Measurements from ENCODE around the gene NAPSA.
"Not testable (repeated sequence)": the region's sequence is repeated elsewhere in the genome, so short reads cannot be mapped to it uniquely, and the experiment has no call there.

NAPSA gene

DNA sequence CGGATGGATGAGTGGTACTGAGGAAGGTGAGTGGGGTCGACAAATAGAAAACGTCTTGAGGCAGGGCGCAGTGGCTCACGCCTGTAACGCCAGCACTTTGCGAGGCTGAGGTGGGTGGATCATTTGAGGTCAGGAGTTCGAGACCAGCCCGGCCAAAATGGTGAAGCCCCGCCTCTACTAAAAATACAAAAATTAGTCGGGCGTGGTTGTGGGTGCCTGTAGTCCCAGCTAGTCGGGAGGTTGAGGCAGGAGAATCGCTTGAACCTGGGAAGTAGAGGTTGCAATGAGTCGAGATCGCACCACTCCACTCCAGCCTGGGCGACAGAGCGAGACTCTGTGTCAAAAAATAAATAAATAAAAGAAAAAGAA is 35.5 kb downstream of the NAPSA start:
- DNase-seq: not testable (repeated sequence)

DNA sequence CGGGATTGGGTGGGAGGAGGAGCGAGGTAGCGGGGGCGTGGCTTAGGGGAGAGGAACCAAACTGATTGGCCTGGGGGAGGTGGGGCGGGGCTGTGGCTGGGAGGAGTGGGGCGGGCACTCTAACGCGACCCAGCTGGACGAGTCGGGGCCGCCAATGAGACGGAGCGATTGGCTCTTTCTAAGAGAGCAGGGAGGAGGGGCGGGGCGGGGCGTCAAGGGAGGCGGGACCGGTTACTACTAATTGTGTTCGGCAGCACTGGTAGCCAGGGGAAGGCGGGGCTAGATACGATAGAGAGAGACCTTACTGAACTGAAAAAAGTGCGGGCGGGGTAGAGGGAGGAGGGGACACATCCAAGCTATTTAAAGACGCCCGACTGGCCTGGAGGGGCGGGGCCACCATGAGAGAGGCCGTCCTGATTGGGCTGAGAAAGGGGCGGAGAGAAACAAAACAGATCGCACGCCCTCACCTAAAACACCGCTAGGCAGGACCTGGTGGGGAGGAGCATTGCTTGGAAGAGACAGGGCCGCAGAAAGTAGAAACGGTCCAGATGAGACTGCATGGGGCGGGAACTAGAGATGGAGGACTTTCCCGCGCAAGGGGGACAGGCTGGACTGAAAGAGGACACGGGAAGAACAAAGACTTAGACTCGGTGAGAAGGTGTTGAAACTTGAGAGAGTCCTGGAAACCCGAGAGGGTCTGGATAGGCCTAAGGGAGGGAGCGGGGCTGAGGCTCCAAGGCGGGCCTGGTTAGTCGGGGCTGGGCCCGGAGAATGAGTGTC is 36.1 kb downstream of the NAPSA start, which contains the start of gene KCNC3:
KCNC3 (minus strand) TSS at position 232 of the 780 bp plus-strand sequence. CDS start 295 bp downstream, outside the sequence.
- DNase-seq: peak; percentile 99

DNA sequence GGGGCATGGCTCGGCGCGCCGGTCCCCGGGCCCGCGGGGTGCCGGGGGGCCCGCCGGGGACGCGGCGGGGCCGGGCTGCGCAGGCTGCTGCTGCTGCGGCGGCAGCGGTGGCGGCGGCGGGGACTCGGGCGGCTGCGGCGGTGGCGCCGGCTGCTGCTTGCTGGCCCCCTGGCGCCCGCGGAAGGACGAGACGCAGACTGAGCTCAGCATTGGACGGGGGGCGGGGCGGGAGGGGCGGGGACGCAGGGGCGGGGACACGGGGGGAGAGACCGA is 36.6 kb downstream of the NAPSA start:
- DNase-seq: no peak

DNA sequence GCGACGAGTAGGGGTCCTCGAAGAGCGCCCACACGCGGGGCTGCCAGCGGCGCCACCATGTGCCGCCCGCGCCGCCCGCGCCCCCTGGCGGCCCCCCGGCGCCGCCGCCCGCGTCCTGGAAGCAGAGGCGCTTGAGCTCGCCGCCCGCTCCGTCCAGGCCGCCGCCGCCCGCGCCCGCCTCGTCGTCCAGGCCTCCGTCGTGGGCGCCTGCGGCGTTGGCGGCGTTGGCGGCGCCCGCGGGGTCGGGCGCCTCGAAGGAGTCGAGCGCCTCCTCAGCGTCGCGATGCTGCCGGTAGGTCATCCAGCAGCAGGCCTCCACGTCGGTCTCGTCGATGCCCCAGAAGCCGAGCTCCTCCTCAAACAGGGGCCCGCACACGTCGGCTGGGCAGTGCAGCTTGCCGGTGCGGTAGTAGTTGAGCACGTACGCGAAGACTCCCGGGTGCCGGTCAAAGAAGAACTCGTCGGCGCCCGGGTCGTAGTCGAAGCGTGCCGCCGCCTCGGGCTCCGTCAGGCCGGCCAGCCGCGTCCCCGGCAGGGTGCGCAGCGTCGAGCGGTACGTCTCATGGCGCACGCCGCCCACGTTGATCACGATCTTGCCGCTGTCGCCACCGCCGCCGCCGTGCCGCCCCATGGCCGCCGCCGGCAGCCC is 37.1 kb downstream of the NAPSA start:
- DNase-seq: no peak

DNA sequence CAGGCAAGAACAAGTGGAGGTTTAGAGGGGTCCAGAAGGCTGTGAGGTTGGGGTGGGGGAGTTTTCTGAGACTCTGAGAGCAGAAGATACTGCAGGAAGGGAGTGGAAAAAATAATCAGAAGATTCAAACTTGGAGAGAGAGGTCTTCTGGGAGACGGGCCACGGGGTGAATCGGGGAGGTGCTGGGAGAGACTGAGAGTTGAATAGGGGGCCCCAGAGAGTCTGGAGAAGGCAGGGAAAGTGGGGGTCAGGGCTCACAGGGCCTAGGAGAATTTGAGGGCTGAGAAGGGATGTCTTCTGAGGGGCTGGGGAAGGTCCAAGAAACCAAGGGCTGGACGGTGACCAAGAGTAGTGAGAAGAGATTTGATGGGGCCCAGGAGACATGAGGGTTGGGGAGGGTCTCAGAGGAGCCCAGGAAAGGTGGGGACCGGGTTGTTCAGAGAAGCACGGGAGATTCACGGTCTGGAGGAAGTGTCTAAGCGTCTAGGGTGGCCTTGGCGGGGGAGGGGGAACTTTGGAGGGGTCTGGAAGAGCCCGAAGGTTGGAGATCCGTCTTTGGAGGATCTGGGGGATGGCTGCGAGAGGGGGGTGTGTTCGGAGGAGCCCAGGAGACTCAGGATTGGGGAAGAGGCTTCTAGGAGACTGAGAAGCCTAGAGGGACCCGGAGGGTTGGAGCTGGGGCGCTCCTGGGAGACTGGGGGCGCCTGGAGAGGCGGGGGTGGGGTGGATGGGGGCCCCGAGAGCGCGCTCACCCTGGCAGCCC is 37.8 kb downstream of the NAPSA start:
- DNase-seq: no peak

DNA sequence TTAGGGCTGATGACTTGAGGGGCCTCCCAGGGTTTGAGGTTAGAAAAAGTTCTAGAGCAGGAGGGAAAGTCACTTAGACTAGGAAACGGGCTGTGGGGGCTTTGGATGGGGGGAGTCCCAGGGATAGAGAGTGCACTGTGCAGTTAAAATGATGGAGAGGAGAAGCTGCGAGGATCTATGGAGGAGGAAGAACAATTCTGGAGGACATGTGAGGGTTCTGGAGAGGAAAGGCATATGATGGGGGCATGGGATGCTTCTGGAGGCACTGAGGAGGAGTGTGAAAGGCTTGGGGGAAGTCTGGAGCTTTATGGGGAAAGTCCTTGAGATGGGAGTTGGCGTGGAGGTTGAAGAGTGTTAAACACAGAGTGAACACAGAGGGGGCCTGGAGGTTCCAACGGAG is 38.4 kb downstream of the NAPSA start:
- no peak for DNase-seq

DNA sequence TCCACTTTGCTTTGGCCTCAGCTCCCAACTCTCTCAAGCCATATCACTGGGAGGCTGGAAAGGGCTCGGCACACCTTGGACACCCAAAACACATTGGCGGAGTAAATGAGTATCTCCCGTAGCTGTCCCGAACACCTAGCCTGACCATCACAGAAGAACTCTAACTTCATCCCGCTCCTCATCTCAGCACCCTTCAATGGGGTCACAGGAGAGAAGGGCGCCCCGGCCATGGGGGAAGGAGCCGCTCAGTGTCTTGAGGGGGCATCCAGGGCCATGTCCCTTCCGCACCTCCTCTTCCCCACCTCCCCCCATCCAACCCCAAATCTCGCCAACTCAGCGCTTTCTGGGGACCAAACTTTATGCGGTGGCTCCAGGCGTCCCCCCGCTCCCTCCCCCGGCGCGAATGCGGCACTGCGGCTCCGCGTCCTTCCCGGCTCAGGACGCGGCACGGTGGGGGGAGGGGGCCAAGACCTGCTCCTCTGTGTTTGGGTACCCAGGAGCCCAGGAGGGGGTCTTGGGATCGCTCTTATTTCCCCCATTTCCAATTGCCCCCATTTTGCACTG is 39.3 kb downstream of the NAPSA start:
- DNase-seq: no peak

DNA sequence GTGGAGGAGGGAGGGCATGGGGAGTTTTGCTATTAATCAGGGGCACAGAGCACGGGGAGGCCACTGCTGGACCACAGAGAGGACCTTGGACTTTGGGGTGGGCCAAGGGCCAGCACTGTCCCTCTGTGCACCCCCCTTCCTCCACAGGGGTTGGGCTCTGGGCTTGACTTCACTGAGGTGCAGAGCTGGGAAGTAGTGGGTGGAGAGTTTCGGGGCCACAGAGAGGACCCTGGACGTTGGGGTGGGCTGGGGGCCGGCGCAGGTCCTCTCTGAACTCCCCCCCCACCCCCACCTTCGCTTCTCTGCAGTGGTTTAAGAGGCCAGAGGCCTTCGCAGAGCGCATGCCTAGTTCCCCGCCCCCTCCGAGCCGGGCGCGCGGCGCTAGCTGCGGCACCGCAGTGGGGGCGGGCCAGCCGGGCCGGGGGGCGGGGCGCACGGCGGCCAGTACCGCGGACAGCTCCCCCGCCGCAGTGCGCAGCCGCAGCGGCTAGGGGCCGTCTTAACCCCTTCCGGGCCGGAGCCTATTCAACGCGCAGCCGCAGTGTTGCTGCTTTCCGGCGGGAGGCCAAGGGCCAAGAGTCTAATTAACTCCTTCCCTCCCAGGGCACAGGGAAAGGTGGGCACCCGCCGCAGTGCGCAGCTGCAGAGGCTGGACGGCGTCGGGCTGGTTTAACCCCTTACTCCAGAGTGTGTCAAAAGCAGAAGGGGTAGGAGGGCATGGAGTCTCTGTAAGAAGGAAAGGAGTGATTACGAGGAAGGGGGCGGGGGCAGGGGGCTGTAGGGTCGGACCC is 39.9 kb downstream of the NAPSA start:
- DNase-seq: peak; percentile 69

DNA sequence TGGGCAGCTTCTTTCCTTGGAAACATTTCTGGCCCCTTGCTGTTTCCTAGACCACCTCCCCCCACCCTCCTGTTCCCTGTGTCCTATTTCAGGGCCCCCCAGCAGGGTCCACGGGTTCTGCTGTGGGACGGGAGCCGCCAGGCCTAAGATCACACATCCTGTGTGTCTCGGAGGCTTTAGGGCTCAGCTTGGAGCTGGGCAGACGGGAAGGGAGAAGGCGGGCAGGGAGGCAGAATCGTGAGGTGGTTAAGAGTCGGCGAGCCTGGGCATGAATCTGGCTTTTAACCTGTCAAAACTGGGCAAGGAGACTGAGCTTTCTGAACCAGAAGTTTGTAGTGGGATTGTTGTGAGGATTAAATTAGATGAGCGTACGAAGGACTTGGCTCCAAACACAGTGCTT is 41.1 kb downstream of the NAPSA start:
- no peak for DNase-seq

DNA sequence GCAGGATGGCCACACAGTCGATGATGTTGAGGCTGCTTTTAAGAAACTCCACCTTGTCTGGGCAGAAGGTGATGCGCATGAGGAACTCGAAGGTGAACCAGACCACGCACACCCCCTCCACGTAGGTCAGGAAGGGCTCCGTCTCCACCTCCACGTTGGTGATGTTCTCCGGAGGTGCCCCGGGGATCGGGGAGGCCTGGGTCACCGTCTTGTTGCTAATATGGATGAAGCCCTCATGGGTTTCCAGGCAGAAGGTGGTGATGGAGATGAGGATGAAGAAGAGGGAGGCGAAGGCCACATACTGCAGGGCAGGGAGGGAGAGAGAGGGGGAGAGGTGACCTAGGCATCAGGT is 41.7 kb downstream of the NAPSA start:
- DNase-seq: no peak

DNA sequence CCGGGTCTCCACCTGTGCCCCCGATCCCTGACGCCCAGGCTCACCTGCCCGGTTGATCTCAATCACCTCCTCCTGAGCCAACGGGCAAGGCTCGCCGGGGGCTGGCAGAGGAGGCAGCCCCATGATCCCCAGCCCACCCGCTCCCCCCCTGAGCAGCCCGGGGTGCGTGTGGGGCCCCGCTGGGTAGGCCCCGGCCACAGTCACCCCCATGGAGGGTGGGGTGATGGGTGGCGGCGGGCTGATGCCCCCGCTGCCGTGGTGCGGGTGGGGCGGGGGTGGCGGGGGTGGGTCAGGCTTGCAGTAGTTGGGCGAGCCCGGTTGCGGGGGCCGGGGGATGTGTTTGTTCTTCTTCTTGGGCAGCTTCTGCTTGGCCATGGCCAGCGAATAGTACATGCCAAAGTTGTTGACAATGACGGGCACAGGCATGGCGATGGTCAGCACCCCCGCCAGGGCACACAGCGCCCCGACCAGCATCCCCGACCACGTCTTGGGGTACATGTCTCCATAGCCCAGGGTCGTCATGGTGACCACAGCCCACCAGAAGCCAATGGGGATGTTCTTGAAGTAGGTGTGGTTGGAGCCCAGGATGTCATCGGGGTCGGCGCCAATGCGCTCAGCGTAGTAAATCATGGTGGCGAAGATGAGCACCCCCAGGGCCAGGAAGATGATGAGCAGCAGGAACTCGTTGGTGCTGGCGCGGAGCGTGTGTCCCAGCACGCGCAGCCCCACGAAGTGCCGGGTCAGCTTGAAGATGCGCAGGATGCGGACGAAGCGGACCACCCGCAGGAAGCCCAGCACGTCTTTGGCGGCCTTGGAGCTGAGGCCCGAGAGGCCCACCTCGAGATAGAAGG is 42.3 kb downstream of the NAPSA start:
- no peak for DNase-seq

DNA sequence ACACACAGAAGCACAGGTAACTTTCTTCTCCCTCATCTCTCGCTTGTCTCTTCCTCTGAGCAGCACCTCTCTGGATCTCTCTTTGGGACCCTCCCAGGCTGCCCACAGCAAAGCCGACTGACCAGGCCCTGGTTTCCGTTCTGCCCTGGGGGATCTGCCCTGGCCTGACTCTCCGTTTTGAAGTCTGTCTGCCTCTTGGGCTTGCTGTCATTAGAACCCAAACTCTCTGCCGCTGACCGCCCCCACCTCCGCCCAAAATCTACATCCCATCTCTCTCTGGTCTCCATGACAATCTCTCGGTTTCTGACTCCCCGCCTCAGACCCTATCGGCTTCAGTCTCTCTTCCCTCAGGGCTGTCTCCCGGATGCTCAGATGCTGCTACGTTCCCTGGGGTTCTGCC is 43.2 kb downstream of the NAPSA start:
- no peak for DNase-seq

DNA sequence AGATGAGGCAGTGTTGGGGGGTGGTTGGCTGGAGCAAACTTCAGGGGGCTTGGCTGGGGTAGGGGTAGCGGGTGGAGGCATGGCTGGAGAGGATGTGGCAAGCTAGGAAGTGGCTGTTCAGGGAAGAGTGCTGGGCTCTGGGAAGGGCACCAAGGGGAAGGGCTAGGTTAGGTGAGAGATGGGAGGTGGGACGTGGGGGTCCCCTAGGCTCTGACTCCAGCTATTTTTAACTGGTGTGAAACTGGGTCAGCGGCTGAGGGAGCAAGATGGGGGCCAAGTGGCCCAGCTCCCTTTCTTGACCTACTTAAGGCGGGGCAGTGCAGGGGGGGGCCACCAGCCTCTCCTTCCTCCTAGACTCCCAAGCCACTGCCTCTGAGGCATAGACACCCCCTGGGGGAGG is 43.6 kb downstream of the NAPSA start:
- no peak for DNase-seq

DNA sequence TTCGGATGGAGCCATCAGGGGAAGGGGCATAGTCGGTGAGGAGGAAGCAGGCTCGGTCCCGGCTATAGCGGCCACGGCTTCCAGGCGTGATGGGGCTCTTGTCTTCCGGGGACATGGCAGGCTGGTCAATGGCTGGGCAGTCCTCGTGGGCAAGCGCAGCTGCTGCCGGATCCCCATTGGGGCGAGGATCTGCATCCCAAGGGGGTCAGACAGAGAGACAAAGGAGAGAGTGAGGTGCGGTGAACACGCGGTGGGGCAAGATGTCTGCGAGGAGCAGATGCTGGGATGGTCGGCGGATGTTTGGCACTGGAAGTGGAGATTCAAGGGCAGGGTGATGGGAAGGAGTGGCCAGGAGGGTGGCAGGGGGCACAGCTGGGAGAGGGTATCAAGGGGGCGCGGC is 44.8 kb downstream of the NAPSA start:
- DNase-seq: no peak

DNA sequence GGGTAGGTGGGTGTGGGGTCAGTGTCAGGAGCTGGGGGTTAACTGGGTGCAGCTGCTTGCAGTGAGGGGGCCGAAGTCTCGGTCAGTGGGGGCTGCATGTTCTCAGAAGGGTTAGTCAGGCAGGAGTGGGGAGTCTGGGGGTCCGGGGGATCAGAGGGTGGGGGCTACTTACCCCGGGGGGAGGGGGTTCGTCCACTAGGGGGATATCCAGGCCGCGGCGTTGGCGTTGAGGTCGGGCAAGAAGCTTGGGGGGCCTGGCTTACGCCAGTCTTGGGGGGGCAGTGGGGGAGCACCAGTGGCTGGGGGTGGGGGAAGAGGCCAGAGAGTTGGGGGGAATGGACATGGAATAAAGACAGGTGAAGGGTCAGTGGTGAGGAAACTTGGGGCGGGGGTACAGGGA is 45.4 kb downstream of the NAPSA start:
- DNase-seq: no peak

DNA sequence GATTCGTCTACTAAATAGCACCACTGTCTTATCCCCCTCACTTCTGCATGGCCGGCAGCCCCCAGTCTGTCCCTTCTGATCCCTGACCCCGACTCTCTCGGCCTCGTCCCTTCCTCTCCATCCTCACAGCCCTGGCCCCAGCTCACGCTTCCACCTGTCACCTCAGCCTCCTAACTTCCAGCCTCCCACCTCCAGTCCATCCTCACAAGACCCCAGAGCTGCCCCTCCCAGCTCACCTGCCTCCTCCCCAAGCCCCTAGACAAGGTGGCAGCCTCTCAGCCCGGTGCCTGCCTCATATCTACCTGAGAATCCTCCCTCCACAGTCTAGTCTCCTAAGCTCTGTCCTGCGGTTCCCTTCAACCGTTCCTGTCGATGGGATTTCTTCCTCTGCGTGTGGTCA is 46.3 kb downstream of the NAPSA start:
- DNase-seq: no peak

DNA sequence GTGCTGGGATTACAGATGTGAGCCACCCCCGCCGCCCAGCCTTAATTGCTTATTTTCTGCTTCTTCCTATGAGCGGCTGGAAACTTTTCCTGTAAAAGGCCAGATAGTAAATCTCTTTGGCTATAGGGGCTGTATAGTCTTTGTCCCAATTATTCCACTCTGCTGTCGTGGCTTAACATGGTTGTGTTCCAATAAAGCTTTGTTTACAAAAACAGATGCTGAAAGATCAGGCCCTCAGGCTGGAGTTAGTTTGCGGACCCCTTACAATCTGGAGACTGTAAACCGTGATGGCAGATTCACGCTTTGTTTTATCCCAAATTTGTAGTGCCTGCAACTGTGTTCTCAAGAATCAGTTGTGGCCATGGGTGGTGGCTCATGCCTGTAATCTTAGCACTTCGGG is 47.0 kb downstream of the NAPSA start:
- DNase-seq: no peak

DNA sequence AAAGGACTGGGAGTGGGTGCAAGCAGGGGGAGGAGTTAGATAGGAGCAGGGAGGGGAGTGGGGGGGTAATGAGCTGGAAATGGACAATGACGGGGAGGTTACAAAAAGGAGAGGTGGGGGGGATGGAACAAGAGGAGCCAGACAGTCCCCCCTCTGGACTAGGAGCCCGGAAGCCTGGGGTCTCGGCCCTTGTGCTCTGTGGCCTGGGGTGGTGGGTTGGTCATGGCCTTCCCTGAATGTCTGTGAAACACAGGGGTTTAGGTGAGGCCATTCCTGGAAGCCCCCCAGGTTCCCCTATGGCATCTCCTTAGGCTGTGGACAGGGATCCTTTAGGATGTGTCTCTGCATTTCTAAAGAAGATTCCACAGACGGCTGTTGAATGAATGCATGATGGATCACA is 48.3 kb downstream of the NAPSA start:
- DNase-seq: no peak

DNA sequence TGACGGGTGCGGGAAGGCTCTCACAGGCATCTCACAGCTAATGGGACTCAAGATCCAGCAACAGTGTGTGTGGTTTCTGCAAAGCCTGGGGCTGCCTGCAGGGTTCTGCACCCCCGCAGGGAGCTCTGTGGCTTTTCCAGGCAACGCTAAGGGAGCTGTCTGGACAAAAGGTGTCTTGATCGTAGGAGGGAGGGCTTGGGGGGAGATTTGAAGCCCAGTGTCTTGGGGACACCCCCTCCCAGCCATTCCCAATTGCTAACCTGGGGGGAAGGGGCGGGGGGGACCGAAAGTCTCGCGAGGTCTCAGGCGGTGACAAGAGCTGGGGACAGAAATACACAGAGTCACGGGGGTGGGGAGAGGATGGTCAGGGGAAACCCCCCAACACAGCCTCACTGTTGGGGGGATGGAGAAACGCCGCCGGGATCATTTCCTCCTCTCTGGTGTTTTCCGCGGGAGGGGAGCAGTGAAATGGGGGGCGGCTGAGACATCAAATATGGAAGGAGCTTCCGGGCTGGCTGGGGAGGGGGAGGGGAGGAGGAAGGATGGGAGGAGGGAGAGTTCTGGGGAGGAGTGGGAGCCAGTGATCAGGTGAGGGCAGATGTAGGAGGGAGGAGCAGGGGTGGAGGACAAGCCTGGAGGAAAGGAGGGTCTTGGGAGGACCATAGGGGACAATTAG is 49.5 kb downstream of the NAPSA start:
- no peak for DNase-seq

DNA sequence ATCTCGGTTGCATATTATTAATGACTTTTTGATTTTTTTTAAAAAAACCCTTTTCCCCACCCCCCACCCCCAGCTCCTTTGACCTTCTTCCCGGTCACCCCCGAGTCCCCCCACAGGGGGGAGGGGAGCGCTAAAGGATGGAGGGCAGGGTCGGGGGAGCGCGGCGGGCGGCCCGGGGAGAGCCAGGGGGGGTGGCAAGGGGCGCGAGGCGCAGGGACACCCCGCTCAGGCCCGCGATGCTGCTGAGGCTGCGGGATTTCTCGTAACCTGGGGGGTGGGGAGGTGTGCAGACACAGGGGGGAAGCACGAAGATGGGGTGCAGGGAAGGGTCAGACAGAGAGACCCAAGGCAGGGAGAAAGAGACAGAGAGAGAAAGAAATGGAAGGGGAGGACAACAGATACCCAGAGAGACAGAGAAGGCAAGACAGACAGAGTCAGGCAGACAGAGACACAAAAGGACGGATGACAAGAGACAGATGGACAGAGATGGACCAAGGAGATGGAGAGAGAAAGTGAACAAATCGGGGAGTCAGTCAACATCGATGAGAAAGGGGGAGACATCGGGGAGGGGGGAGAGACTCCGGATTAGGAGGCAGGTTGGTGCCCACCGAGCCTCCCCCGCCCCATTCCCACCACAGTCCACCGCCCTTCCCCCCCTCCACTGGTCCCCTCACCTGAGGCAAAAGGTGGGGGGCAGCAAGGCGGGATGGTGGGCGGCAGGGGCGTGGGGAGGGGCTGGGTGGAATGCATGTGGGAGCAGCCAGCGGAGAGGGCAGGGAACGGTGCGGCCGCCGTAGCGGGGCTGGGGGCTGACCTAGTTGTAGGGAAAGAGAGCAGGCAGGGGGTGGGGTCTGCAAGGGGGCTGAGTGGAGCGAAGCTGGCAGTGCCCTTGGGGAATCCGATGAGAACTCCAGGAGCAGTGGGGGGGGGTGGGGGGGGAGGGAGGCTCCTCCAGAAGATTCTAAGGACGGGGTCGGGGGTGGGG is 50.4 kb downstream of the NAPSA start:
- DNase-seq: no peak
